Measurements from ENCODE around the gene KRT33B.

The KRT33B gene

GRCh38 chr17:41322903-41323895 lies 46.4 kb downstream of the KRT33B start:
- no peak for DNase-seq

GRCh38 chr17:41322094-41322902 lies 47.3 kb downstream of the KRT33B start:
- DNase-seq: peak; percentile 83

- DNase-seq: no peak
Measured at GRCh38 chr17:41318231-41318630, 51.4 kb downstream of the KRT33B start.

GRCh38 chr17:41315814-41316445 lies 53.7 kb downstream of the KRT33B start:
- DNase-seq: no peak

GRCh38 chr17:41315204-41315794 lies 54.3 kb downstream of the KRT33B start, which contains the start of gene KRTAP17-1:
TSS of gene KRTAP17-1 (minus strand) at chr17:41315710. CDS start at chr17:41315650, 60 bp downstream.
- DNase-seq: no peak

All from AML-193 (cell line).